ENCODE data around the gene ADM2. TPM values are rescaled to one million over a fixed set of nuclear protein-coding genes. Genes with fewer than 3 reads are reported as not detected.
"Not testable (repeated sequence)": the region's sequence is repeated elsewhere in the genome, so short reads cannot be mapped to it uniquely, and the experiment has no call there.

The ADM2 gene
- total RNA-seq, 1 experiment from 2014 or later: 0.17 TPM

GRCh38 chr22:50505776-50506610 is 24.6 kb downstream of the ADM2 start:
- DNase-seq (ENCODE audit: low spot score): no peak

GRCh38 chr22:50506611-50507420 is 25.5 kb downstream of the ADM2 start:
- DNase-seq (ENCODE audit: low spot score): no peak

GRCh38 chr22:50507421-50507990 is 26.2 kb downstream of the ADM2 start, which contains the start of gene LMF2:
Gene LMF2 (minus strand): TSS chr22:50507702. CDS start chr22:50507675, 27 bp downstream.
- DNase-seq (ENCODE audit: low spot score): peak; percentile 39

- DNase-seq (ENCODE audit: low spot score): peak; percentile 90
Measured at GRCh38 chr22:50507991-50508884, 26.9 kb downstream of the ADM2 start, which contains the start of gene NCAPH2. Gene NCAPH2 (plus strand): TSS chr22:50508224. CDS start chr22:50508338, 114 bp downstream.

- DNase-seq (ENCODE audit: low spot score): no peak
Measured at GRCh38 chr22:50508897-50509296, 27.6 kb downstream of the ADM2 start.

GRCh38 chr22:50513175-50513574 is 31.8 kb downstream of the ADM2 start:
- DNase-seq (ENCODE audit: low spot score): no peak

GRCh38 chr22:50516068-50516467 is 34.7 kb downstream of the ADM2 start:
- no peak for DNase-seq (ENCODE audit: low spot score)

- DNase-seq (ENCODE audit: low spot score): no peak
Measured at GRCh38 chr22:50516891-50517290, 35.5 kb downstream of the ADM2 start.

GRCh38 chr22:50517495-50518260 is 36.3 kb downstream of the ADM2 start:
- DNase-seq (ENCODE audit: low spot score): no peak

- no peak for DNase-seq (ENCODE audit: low spot score)
Measured at GRCh38 chr22:50518606-50519005, 37.3 kb downstream of the ADM2 start.

- no peak for DNase-seq (ENCODE audit: low spot score)
Measured at GRCh38 chr22:50519151-50519550, 37.8 kb downstream of the ADM2 start.

GRCh38 chr22:50520184-50520583 is 38.8 kb downstream of the ADM2 start:
- DNase-seq (ENCODE audit: low spot score): not testable (repeated sequence)

- no peak for DNase-seq (ENCODE audit: low spot score)
Measured at GRCh38 chr22:50520826-50521453, 39.6 kb downstream of the ADM2 start.

GRCh38 chr22:50521710-50522109 is 40.4 kb downstream of the ADM2 start:
- DNase-seq (ENCODE audit: low spot score): no peak

GRCh38 chr22:50522208-50522805 is 41.0 kb downstream of the ADM2 start:
- DNase-seq (ENCODE audit: low spot score): no peak

GRCh38 chr22:50522806-50523438 is 41.6 kb downstream of the ADM2 start:
- DNase-seq (ENCODE audit: low spot score): no peak

- DNase-seq (ENCODE audit: low spot score): no peak
Measured at GRCh38 chr22:50523458-50523805, 42.1 kb downstream of the ADM2 start.

GRCh38 chr22:50523806-50524675 is 42.7 kb downstream of the ADM2 start:
- DNase-seq (ENCODE audit: low spot score): no peak
